C4-2B (cell line): ENCODE data around the gene CAB39L.
A peak's percentile ranks its signal among the peaks of the same experiment; 100 is the strongest.

Experiments used
- ZFX ChIP-seq: fragments of 450-650 bp; IDR thresholded peaks from 2 replicates; pipeline ENCODE4 v1.6.1; 2017
- TF ChIP-seq, protein P1 (sequence below): fragments of 450-650 bp; conservative IDR thresholded peaks from 2 replicates; pipeline ENCODE4 v1.5.1; 2017; ENCODE audit warnings: mild to moderate bottlenecking

DNA sequence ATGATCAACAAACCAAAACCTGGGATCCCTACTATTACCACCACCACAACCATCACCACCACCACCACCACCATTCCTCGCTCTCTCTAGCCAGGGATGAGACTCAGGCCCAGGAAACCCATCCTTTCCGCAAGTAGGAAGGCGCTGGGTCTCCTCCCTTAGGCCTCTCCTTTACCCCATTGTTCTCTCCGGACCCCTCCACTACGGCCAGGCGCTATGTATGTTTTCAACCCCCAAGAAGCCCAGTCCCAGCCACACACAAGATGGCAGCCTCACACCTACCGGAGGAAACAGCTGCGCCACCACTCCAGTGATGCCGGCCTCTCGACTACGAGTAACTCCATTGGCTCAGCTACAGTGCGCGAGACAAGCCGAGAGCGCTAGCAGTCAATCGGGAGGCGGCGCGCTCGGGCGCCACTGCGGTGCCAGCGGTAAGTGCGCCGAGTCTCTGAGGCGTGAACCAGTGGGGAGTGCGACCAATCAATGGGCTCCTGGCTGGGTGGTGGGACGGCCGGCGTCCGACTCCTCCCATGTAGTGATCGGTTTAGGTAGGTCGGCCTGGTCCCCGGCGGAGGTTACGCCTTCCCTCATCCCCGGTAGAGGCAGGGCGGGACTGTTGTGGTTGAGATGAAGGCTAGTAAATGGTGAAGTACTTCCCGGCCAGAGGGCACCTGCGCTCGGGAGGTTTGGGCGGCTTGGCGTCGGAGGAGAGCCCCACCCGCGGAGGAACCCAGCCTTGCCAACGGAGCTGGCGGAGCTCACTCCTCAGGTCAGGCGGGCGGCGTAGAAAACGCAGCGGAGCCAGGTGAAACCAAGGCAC is at the start of gene CAB39L, which contains the start of gene SETDB2:
- TF ChIP-seq, protein P1, sequence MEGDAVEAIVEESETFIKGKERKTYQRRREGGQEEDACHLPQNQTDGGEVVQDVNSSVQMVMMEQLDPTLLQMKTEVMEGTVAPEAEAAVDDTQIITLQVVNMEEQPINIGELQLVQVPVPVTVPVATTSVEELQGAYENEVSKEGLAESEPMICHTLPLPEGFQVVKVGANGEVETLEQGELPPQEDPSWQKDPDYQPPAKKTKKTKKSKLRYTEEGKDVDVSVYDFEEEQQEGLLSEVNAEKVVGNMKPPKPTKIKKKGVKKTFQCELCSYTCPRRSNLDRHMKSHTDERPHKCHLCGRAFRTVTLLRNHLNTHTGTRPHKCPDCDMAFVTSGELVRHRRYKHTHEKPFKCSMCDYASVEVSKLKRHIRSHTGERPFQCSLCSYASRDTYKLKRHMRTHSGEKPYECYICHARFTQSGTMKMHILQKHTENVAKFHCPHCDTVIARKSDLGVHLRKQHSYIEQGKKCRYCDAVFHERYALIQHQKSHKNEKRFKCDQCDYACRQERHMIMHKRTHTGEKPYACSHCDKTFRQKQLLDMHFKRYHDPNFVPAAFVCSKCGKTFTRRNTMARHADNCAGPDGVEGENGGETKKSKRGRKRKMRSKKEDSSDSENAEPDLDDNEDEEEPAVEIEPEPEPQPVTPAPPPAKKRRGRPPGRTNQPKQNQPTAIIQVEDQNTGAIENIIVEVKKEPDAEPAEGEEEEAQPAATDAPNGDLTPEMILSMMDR = peak; percentile 45
- no peak for TF ChIP-seq ZFX
